Stimulated activated CD4-positive, alpha-beta T cell treated with anti-CD3 and anti-CD28 coated beads, TNF-alpha, amount 100 ng/mL, for 48 hours (primary cell): ENCODE data around the gene MAPK1.
"Not testable (repeated sequence)": the region's sequence is repeated elsewhere in the genome, so short reads cannot be mapped to it uniquely, and the experiment has no call there.

ENCODE experiments used
- DNase-seq, 3 donors: peaks; one replicate each; pipeline ENCODE4 v3.0.0-alpha.2; 2020; ENCODE audit warnings: low read depth in 3 of 3

MAPK1 gene

GRCh38 chr22:21881841-21882753 lies 14.7 kb upstream of the MAPK1 start:
- DNase-seq, result no peak

GRCh38 chr22:21876486-21877176 lies 9.2 kb upstream of the MAPK1 start:
- DNase-seq, result peak in 1 of 3 donors; percentile 48

GRCh38 chr22:21874953-21875352 lies 7.5 kb upstream of the MAPK1 start:
- not testable (repeated sequence) for DNase-seq

GRCh38 chr22:21873619-21874018 lies 6.2 kb upstream of the MAPK1 start:
- no peak for DNase-seq

- DNase-seq, result not testable (repeated sequence)
Measured at GRCh38 chr22:21872741-21873140, 5.3 kb upstream of the MAPK1 start.

- DNase-seq, result no peak
Measured at GRCh38 chr22:21868651-21869050, 1.2 kb upstream of the MAPK1 start.

- DNase-seq, result peak in 2 of 3 donors; percentile 3 to 25
Measured at GRCh38 chr22:21866833-21867527, 465 bp downstream of the MAPK1 start.

GRCh38 chr22:21865041-21865440 lies 2.4 kb downstream of the MAPK1 start:
- peak in 1 of 3 donors; percentile 14 for DNase-seq

GRCh38 chr22:21862386-21863245 lies 4.8 kb downstream of the MAPK1 start:
- DNase-seq, result no peak

- no peak for DNase-seq
Measured at GRCh38 chr22:21861851-21862250, 5.6 kb downstream of the MAPK1 start.

- DNase-seq, result no peak
Measured at GRCh38 chr22:21861264-21861848, 6.1 kb downstream of the MAPK1 start.

GRCh38 chr22:21860491-21861039 lies 6.9 kb downstream of the MAPK1 start:
- no peak for DNase-seq

GRCh38 chr22:21858025-21858764 lies 9.2 kb downstream of the MAPK1 start:
- DNase-seq, result no peak

GRCh38 chr22:21857481-21857914 lies 9.9 kb downstream of the MAPK1 start:
- no peak for DNase-seq

- no peak for DNase-seq
Measured at GRCh38 chr22:21856868-21857267, 10.6 kb downstream of the MAPK1 start.

GRCh38 chr22:21856197-21856596 lies 11.2 kb downstream of the MAPK1 start:
- DNase-seq, result no peak

- no peak for DNase-seq
Measured at GRCh38 chr22:21855676-21856075, 11.8 kb downstream of the MAPK1 start.

- no peak for DNase-seq
Measured at GRCh38 chr22:21850660-21851059, 16.8 kb downstream of the MAPK1 start.

GRCh38 chr22:21849489-21849888 lies 18.0 kb downstream of the MAPK1 start:
- DNase-seq, result no peak

- DNase-seq, result not testable (repeated sequence)
Measured at GRCh38 chr22:21848057-21848456, 19.4 kb downstream of the MAPK1 start.
